ENCODE data around the gene COCH. TPM values are rescaled to one million over a fixed set of nuclear protein-coding genes. Genes with fewer than 3 reads are reported as not detected.
A peak's percentile ranks its signal among the peaks of the same experiment; 100 is the strongest.

Gene COCH
- total and polyA plus RNA-seq, 10 of the 15 experiments (the other 5 are each of a cell fraction or from before 2014, with no cell fraction given), result 1.8 to 8.3 (median 5.1) TPM

DNA sequence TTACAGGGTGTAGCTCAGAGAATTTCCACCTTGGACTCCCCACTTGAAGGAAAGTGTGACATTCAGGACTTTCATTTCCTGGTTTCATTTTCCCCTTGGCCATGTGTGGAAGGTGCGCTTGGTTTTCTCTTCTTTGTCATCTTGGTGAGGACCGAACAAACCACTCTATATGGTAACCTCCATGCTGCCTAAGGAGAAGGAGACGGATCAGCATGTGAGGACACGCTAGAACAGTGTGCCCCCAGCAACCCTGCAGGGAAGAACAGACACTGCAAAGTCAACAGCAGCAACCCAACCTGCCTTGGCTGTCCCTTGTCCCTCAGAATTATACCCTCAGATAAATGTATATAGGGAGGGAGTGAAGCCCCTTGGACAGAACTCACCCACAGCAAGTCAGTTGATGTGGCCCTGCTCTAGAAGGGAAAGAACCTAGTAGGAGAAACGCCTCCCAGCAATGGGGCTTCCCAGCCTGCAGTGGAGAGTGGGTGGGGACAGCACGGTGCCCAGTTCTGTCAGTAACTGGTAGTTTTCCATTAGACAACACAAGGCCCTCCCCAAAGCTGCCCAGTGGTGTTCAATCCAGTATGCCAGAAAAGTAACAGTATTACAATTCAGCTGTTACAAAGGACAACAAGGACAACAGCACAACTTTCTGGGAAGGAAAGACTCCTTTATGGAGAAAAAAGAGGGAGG, 18.9 kb upstream of the COCH start (continued):
- TF ChIP-seq, protein P1, sequence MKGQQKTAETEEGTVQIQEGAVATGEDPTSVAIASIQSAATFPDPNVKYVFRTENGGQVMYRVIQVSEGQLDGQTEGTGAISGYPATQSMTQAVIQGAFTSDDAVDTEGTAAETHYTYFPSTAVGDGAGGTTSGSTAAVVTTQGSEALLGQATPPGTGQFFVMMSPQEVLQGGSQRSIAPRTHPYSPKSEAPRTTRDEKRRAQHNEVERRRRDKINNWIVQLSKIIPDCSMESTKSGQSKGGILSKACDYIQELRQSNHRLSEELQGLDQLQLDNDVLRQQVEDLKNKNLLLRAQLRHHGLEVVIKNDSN (IDR thresholded peaks at IDR 0.05; ENCODE audit: borderline replicate concordance, extremely low read length, insufficient read depth, low read depth, low read length), result no peak
- no peak for TF ChIP-seq POU2F2 (IDR thresholded peaks at IDR 0.05; ENCODE audit: borderline replicate concordance, low read depth, low read length)
- TF ChIP-seq, protein P2, sequence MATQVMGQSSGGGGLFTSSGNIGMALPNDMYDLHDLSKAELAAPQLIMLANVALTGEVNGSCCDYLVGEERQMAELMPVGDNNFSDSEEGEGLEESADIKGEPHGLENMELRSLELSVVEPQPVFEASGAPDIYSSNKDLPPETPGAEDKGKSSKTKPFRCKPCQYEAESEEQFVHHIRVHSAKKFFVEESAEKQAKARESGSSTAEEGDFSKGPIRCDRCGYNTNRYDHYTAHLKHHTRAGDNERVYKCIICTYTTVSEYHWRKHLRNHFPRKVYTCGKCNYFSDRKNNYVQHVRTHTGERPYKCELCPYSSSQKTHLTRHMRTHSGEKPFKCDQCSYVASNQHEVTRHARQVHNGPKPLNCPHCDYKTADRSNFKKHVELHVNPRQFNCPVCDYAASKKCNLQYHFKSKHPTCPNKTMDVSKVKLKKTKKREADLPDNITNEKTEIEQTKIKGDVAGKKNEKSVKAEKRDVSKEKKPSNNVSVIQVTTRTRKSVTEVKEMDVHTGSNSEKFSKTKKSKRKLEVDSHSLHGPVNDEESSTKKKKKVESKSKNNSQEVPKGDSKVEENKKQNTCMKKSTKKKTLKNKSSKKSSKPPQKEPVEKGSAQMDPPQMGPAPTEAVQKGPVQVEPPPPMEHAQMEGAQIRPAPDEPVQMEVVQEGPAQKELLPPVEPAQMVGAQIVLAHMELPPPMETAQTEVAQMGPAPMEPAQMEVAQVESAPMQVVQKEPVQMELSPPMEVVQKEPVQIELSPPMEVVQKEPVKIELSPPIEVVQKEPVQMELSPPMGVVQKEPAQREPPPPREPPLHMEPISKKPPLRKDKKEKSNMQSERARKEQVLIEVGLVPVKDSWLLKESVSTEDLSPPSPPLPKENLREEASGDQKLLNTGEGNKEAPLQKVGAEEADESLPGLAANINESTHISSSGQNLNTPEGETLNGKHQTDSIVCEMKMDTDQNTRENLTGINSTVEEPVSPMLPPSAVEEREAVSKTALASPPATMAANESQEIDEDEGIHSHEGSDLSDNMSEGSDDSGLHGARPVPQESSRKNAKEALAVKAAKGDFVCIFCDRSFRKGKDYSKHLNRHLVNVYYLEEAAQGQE (IDR thresholded peaks at IDR 0.05; ENCODE audit: low read depth, low read length), result no peak
- TF ChIP-seq NFIC (IDR thresholded peaks at IDR 0.05; ENCODE audit: low read depth, low read length), result 0 out of 2 replicates have a peak, but pooled peaks have one; percentile 37
- TF ChIP-seq BCL11A (IDR thresholded peaks at IDR 0.05; ENCODE audit: low read depth, low read length), result 0 out of 2 replicates have a peak, but pooled peaks have one; percentile 32

DNA sequence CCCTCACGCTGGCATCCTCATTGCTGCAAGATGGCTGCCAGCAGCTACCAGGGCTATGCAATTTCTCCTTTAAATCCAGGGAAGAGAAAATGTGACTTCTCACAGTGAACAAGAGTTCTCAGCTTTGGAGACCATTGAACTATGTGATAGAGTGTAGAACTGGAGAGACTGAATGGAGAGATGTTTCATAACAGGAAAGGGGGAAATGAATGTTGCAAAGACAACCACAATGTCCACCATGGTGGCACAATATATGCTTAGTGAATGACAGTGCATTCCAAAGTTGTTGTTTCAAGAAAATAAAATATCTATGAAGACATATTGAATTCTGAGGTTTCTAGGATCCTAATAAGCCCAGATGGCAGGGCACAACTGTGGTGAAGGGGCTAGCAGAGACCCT, 13.2 kb upstream of the COCH start:
- Histone ChIP-seq H3K4me2 (ENCODE audit: control insufficient read depth, insufficient read depth) (no peak overlapping the region), H3K79me2 (ENCODE audit: control insufficient read depth, insufficient read depth, low read length) (no peaks in the 10 kb centered on the region), H3K4me3 (no peak overlapping the region), H3K36me3 (ENCODE audit: control insufficient read depth in 2 of 2, insufficient read depth in 2 of 2, low read length in 1 of 2) (no peaks in the 10 kb centered on the region), H3K9ac (ENCODE audit: control insufficient read depth, insufficient read depth, low read length) (no peak overlapping the region), H3K9me3 (replicated peaks; ENCODE audit: control insufficient read depth, insufficient read depth, low read length) (no peaks in the 10 kb centered on the region), H4K20me1 (ENCODE audit: control insufficient read depth, insufficient read depth) (no peaks in the 10 kb centered on the region), H3K27me3 (replicated peaks in 1 of 2; ENCODE audit: control insufficient read depth in 2 of 2, insufficient read depth in 2 of 2, low read length in 1 of 2) (no peaks in the 10 kb centered on the region; a peak in 1 of 4 replicates), H3K4me1 (ENCODE audit: control insufficient read depth, insufficient read depth, low read length) (peaks cover 8% of the 10 kb centered on the region), H2AFZ (ENCODE audit: control insufficient read depth, low read depth, low read length) (no peak overlapping the region), H3K27ac (ENCODE audit: control insufficient read depth, insufficient read depth) (no peak overlapping the region)
- RAD21 ChIA-PET (ENCODE audit: unreplicated experiment), result no interaction called here
- 94% methylated on average over 1 of the region's 1 CpG for WGBS (ENCODE audit: insufficient coverage, insufficient replicate concordance, low lambda C conversion rate, missing lambda C conversion rate)
- no TSS peak for BruUV-seq (replicated peaks)
- FAIRE-seq, result no peak
- POLR2A ChIA-PET, result no interaction called here
- SMC1A ChIA-PET (ENCODE audit: uncharacterized antibody, unreplicated experiment), result no interaction called here
- intact Hi-C loops (cut with micrococcal nuclease; ENCODE audit: unreplicated experiment), result no loop called here
- ATAC-seq, result no peak
- no peak for DNase-seq (ENCODE audit: low read depth, low spot score)
- CTCF ChIA-PET, result no interaction called here
- in situ Hi-C loops (cut with MboI), result no loop called here
- no peak for TF ChIP-seq PAX5 (IDR thresholded peaks at IDR 0.05; ENCODE audit: borderline replicate concordance, low read depth, low read length)
- TF ChIP-seq ASH2L (IDR thresholded peaks at IDR 0.05; ENCODE audit: borderline replicate concordance, low read depth), result no peak
- no peak for TF ChIP-seq ZNF622 (IDR thresholded peaks at IDR 0.05)
- no peak for TF ChIP-seq ZNF24 (IDR thresholded peaks at IDR 0.05)
- TF ChIP-seq, protein P3, sequence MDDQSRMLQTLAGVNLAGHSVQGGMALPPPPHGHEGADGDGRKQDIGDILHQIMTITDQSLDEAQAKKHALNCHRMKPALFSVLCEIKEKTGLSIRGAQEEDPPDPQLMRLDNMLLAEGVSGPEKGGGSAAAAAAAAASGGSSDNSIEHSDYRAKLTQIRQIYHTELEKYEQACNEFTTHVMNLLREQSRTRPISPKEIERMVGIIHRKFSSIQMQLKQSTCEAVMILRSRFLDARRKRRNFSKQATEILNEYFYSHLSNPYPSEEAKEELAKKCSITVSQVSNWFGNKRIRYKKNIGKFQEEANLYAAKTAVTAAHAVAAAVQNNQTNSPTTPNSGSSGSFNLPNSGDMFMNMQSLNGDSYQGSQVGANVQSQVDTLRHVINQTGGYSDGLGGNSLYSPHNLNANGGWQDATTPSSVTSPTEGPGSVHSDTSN (IDR thresholded peaks at IDR 0.05; ENCODE audit: insufficient replicate concordance, low read depth, low read length), result no peak
- TF ChIP-seq YBX1 (IDR thresholded peaks at IDR 0.05), result no peak
- TF ChIP-seq SUZ12 (IDR thresholded peaks at IDR 0.05; ENCODE audit: unreplicated experiment), result no peak
- TF ChIP-seq TAF1 (IDR thresholded peaks at IDR 0.05; ENCODE audit: borderline replicate concordance, low read depth, low read length), result no peak
- TF ChIP-seq NFYA (IDR thresholded peaks at IDR 0.05; ENCODE audit: borderline replicate concordance, low read depth, low read length), result no peak
- TF ChIP-seq TCF7 (IDR thresholded peaks at IDR 0.05; ENCODE audit: borderline replicate concordance), result no peak
- no peak for TF ChIP-seq EZH2 (IDR thresholded peaks at IDR 0.05; ENCODE audit: borderline replicate concordance, control insufficient read depth, low read depth, low read length)

Measured in GM12878 (cell line).